HK-2 (cell line): Measurements from ENCODE around the gene C10orf71.

Experiments
- DNase-seq: peaks from one replicate; pipeline ENCODE4 v3.0.0-alpha.2; 2018; ENCODE audit not compliant: unreplicated experiment

The C10orf71 gene

DNA sequence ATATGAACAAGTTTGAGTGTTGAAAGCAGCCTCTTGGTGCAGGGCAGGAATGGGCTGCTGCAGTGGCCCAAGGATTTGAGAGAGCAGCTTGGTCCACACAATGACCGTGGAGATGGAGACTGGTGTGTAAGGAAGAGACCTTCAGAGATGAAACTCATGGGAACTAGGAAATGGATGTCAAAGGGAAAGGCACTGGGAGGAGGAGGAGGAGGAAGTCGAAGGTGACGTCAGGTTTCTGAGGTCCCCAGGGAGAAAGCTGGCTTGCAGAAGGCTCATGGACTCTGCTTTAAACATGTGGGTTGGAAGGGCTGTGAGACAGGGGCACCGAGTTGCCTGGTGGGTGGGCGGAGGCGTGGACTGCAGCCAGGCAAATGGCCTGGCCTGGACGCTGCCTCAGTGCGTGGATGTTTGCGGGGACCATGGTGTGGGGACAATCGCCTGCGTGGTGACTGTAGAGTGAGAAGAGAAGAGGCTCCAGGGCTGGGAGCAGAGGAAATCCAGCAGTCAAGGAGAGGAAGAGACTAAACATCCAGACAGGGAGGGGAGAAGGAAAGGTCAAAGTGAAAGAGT is 14.6 kb downstream of the C10orf71 start:
- DNase-seq = no peak

DNA sequence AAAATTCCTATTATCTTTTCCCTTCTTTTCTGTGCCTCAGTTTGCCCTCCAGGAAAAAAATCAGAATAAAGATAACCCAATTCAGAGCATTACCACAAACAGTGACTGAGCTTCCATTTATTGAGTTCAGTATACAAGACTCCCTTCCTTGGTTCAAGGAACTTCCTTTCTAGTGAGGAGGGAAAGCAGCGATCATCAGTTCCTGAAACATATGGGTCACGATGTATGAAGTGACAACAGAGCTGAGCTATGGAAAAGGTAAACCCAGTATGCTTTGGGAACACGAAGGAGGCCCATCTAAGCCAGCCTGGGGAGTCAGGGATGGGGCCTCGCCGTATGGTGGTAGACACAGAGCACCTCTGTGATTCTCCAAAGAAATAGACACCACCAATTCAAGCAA is 15.8 kb downstream of the C10orf71 start:
- no peak for DNase-seq

DNA sequence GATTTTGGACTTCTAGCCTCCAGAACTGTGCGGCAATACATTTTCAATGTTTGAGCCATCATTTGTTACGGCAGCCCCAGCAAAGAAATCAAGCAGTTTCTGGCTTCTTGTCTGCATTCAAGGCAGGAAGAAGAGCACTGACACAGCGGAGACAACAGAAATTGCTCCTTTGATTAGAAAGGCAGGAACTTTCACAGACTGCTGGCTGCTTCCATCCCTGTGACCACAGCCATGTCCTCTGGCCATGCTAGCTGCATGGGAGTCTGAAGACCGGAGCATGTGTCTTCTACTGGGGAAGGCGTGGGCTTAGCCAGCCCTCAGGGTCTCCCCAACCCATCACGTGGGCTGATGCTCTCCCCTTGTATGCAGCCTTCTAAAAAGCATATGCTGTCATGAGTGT is 19.1 kb downstream of the C10orf71 start:
- DNase-seq = no peak

DNA sequence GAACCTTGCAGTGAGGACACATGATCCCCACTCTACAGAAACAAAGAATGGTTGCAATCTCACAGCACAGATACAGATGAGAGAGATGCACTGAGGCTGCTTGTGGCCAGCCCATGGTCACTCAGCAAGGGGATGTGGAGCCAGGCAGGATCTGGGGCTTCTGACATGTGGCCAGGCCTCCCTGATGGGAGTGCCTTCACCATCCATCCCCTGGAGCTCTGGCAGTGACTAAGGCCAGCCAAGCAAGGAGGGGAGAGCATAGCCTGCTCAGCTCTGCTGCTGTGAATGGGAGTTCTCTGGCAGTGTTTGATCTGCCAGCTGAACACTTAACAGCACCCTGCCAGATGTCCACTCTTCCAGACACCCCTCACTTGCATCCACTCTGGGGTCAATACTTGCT is 19.8 kb downstream of the C10orf71 start:
- DNase-seq = no peak

DNA sequence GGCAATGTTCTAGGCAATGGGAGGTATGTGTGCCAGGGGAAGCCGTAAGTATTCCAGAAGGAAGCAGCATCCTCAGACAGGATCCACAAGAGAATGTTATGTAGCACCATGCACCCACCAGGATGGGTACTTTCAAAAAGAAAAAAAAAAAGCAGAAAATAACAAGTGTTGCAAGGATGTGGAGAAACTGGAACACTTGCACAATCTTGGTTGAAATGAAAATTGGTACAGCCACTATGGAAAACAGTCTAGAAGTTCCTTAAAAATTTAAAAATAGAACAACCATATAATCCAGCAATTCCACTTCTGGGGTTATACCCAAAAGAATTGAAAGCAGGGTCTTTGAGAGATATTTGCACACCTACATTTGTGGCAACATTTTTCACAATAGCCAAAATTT is 20.2 kb downstream of the C10orf71 start:
- no peak for DNase-seq

DNA sequence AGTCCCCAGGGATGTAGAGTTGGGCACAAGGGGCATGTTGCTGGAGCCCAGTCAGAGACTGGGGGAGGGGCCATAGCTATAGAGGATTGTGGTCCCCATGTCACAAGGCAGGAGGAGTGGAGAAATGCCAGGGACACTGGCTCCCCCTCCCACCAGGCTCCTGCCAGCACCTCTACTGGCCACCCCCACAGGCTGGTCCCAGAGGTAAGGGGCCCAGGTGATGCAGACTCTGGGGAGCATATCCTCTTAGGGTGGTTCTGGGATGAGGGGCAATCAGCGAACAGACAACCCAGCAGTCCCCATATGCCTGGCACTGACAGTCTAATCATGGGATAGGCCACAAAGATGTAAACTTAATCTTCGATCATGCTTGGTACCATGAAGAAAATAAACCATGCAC is 21.2 kb downstream of the C10orf71 start:
- no peak for DNase-seq

DNA sequence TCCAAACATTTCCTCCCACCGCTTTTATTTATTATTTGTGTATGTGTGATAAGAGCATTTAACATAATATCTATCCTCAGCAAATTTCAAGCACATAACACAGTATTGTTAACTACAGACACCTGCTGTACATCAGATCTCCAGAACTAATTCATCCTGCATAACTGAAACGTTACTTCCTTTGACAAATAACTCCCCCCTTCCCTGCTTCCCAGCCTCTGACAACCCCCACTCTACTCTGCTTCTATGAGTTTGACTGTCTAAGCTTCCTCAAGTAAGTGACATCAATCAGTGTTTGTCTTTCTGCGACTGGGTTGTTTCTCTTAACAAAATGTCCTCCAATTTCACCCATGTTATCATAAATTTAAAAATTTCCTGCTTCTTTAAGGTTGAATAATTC is 22.1 kb downstream of the C10orf71 start:
- no peak for DNase-seq

DNA sequence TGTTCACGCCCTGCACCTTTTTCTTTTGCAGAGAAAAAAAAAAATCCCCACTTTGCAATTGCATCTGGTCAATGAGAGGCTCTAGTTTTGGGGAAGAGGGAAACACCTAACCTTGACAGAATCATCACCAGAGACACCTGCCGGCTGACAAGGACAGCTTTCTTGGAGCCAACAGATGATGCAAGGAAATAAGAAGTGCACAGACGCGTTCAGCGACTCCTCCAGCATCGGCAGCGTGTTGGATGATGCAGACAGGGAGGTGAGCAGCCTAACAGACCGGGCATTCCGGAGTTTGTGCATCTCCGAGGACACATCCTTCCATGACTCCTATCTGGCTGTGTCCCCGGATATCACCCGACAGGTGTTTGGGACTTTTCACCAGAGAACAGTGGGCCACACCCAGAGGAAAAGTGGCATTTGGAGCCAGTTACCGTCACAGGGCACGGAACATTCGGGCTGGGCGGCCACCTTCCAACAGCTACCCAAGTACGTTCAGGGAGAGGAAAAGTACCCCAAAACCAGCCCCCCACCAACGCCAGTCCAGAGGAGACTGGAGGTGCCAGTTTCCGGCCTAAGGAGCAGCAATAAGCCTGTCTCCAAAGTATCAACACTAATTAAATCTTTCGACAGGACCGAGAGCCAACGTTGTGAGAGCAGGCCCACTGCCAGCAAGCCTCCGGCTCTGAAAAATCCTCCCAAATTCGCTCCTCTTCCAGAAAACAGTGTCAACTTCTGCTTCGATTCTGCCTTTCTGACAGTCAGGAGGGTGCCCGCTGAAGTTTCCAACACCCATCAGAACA is 23.6 kb downstream of the C10orf71 start:
- DNase-seq = no peak

DNA sequence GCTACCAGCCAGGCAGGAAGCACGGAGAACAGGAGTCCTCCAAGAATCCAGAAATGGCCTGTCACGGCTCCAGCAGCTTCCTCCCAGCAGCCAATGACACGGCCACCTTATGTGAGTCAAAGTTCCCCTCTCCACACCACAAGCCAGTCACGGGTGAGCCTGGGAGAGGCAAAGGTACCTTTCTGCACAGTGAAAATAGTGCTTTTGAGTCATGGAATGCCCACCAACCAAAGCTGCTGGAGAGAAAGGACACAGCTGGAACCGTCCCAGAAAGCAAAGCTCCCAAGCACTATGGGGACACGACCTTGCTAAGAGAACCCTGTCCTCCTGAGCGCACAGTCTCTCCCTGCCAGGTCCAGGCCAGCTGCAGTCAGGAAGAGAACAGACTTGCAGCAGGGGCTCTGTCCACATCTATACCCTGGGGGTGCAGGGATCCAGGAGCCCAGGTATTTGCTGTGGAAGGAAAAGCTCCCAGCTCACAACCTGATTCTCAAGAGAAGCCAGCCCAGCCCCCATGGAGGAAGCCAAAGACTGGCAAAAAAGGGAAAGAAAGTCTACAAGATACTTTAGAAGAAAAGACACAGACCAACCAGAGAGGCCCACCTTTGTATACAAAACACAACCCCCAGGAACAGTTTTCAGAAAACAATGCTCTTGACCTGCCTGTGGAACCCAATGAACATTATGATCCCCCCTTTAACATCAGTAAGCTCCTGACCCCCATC is 24.4 kb downstream of the C10orf71 start:
- DNase-seq = no peak

DNA sequence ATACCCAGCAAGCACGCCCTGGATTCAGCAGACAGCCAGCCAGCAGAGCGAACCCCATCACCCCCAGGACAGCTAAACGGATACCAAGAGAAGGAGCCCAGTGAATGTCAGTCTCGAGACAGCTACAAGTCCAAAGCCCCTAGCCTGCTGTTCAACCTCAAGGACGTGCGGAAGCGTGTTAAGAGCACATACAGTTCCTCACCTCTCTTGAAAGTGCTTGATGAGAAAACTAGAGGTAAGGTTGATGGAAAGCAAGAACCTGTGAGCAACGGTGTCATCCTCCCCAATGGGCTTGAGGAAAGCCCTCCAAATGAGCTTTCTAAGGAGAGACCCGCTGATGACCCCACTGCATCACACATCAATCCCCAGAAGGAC is 24.9 kb downstream of the C10orf71 start:
- DNase-seq = no peak

DNA sequence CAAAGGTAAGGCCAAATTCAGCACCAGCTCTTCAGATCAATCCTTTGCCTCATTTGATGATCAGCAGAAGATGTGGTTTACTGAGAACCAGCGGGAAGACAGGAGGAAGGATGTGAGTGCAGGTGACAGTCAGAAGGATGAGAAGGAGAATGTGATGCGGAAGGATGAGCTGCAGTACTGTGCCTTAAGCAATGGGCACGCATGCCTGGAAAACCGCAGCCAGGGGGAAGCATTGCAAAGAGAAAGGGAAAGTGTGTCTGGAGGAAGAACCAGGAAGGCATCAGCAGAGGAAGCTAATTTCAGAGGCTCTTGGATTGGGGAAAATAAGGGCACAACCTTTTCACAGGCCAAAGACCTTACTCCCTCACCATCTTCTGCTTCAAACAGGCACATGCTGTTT is 25.7 kb downstream of the C10orf71 start:
- DNase-seq = no peak

DNA sequence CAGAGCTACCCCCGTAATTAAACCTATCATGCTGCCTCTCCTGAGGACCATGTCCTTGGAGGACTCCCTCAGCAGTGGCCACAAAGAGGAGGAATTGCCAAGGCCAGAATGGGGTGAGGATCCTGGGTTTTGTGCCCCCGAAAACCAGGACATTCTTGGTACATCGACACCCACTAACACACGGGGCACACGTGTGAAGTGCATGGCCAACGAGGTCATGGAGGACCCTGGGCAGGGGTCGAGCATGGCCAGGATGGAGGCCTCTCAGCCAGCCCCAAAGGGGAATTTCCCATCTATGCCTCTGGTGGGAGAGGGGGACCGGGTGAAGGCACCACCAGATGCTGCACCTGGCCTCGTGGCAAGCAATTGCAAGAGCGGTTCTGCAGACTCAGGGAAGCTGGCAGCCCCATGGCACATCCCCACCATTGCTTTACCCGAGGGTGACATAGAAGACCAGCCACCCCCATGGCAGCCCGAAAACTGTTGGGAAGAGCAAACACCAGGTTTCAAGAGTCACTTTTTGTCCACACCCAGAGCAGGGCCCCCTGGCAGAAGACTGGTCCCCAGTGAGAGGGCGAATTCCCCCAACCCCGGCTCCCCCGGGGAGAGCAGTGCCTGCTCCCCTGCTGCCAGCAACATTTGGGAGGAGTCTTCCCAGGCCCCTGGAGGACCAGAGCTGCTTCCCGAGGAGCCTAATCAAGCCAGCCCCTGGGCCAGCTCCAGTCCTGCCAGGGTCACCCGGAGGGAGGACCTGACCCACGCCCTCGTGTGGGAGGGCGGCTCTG is 26.4 kb downstream of the C10orf71 start:
- DNase-seq = no peak

DNA sequence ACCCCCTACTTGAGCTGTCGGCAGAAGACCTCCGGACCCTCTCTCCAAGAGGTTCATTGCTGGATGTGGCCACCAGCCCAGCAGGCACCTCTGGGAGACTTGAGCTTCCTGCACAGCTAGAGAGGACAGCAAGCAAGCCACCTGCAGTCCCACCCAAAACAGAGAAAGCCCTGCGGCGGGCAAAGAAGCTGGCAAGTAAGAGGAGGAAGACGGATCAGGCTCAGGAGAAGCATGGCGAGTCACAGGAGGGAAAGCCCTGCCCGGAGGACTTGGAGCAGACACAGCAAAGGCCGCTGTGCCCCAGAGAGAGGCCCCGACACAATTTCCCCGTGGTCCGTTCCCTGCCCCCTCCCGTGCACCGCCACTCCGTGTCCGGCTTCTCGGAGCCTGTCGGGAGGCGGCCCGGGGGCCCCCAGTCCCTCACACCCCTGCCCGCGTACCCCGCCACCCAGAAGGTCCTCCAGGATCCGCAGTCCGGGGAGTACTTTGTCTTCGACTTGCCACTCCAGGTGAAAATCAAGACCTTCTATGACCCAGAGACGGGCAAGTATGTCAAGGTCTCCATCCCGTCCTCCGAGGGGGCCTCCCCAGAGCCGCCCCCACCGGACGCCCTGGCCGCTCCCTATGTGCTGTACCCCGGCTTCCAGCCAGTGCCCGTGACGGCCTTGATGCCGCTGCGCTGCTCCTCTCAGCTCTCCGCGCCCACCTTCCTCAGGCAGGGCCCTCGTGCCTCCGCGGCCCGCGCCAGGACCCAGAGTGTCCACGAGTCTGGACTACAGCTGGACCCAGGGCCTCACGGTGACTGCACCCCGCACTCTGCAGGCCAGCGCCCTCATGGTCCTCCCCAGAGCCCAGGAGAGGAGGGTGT is 27.2 kb downstream of the C10orf71 start:
- DNase-seq = no peak

DNA sequence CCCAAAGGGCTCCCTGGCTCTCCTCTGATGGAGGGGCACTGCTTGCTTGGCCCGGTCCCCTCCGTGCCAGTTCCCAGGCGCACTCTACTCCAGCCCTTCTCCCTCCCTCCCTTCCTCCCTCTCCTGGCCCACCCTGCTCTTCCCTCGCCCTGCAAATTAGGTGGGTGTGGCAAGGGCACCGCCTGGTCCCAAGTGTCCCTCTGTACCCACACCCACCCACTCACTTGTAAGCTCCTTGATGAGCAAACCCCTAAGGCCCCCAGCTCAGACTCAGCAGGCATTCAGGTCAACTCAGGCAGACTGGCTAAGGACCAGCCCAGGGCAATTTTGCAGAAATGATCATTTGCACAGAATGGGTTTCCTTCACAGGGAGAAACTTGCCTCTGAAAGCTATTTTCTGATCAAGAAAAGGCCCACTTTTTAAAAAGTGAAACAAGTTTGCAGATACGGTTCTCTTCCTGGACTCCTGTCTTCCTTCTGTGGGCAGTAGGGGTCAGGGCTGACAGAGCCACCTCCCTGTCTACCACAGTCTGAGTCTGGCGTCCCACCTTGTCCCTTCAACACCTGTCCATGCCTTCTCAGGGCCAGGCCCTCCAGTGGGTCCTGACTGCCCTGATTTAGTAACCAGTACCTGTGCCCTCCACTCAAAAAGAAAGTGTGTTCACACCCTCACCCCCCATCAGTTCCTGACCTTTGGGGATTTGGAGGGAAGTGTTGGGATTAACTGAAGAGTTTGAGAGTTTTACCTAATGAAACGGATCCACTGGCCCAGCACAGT is 28.3 kb downstream of the C10orf71 start:
- no peak for DNase-seq

DNA sequence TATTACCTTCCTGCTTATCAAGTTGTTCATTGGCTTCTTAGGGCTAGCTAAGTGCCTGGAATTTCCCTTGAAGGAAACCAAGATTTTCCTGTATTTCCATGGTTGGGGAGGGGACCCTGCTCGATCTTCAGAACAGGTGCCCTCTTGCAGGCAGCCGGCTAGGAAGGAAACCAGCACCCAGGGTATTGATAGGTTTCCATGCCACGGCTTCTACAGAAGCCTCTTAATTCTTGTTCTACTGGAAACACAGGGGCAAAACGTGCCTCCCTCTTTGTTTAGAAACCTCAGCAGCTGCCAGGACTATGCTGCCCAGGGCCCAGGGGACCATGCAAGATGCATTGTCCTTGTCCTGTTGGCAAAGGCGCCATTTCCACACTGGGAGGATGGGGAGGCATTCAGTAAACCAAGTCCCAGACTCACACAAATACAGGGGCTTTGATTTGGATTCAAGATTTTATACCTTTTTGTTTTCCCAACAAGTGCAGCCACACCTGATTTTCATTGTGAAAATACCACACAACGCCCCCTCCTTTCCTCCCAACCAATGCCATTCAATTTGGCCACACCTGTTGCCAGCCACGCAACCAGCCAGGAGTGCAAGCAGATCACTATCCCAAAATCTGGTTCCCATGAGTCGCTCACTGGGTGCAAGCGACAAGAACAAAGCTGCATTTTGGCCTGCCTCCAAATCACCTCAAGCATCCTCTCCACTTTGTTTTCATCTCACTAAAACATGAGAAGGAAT is 29.6 kb downstream of the C10orf71 start:
- DNase-seq = no peak

DNA sequence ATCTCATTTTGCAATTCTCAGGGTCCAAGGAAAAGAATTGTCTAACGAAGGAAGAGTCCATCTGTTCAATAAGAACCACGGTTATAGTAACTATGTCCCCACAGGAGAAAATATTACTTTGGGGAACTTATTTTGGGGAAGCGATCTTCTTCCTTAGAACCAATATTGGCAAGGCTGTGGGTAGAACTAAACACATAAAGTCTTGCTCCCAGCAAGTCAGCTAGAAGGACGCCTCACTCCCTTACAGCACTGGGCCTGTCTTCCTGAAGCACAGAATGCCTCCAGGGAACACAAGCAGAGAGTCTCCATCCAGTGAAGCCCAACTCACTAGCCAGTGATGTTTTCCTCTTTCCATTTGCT is 30.2 kb downstream of the C10orf71 start:
- no peak for DNase-seq

DNA sequence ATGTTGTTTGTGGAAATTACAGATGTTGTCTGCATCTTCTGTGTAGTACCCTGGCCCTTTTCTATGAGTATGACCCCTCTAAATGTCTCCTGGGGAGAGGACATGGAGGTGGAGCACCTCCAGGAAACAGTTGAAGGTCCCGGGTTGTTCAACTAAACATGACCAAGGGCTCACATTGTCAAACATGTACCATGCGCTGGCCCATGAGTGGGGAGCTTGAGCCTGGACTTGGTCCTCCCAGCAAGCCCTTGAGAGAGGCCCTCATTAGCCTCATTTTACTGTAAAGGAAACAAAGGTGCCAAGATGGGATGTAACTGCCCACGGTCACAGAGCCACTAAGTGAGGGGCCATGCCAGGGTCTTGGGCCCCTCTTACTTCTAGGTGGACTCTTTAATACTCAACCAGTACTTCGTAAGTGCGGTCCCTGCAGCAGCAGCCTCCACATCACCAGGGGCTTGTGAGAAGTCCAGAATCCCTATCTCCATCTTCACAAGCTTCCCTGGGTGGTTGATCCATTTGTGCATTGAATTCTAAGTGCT is 31.2 kb downstream of the C10orf71 start:
- DNase-seq = no peak

DNA sequence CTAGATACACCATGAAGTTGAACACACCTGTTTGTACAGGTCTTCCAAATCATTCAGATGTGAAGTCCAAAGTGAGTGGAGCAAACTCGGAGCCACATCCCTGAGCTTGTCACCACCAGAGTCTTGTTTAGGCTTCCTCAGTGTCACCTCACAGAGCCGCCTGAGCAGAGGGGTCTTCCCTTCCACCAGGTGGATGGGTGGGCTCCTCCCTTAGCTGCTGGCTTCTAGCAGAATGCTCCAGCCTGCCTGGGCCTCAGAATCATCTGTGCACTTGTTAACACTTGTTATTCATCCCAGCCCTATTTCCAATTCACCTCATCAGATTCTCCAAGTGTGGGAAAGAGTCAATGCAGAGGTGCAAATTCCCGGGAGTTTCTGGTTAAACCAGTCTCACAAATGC is 32.5 kb downstream of the C10orf71 start:
- DNase-seq = no peak

DNA sequence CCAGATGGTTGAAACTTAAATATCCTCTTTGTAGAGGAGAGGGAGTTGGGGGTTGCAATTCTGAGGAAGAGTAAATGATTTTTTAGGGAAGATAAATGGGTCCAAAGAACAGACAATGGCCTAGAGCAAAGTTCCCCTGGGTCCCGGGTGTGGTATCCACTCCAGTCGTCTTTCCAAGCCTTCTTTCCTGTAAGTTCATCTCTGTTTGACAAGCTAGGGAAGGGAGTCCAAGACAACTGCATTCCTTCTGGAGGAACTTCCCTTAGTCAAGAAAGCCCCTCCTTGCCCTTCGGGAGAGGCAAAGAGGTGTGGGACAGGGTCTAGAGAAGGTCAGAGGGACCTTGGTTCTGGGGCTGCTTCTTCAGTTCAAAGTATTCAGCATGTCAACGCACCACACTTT is 33.4 kb downstream of the C10orf71 start:
- DNase-seq = no peak

DNA sequence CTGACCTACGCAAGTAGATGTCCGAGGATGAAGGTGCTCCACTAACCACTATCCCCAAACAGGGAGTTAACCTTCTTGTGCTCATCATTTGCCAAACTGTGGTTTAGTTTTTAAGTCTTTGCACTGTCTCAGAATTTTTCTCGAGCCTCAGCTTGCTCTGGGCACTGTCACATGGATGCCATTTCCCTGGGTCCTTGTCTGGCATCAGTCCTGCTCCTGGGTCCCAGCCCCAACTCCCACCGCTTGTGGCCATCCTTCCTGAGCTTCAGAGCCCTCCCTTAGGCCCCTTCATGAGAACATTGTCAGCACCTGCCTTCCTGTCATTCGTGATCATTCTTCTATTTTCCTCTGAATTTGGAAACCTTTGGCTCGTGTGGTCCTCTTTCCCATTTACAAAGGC is 33.8 kb downstream of the C10orf71 start:
- no peak for DNase-seq
